22Rv1 (cell line): ENCODE measurements around the gene CRYGB.

Experiments used
- CTCF ChIP-seq: fragments of 450-650 bp; IDR thresholded peaks from 2 replicates; pipeline ENCODE4 v1.5.1; 2017; ENCODE audit warnings: mild to moderate bottlenecking
- ZFX ChIP-seq: fragments of 450-650 bp; IDR thresholded peaks from 2 replicates; pipeline ENCODE4 v1.6.1; 2017; ENCODE audit warnings: antibody characterized with exemption, borderline replicate concordance

GRCh38 chr2:208189810-208190503, 44.0 kb upstream of the CRYGB start, which contains the start of gene C2orf80:
- TF ChIP-seq CTCF: no peak
- no peak for TF ChIP-seq ZFX
